ENCODE measurements around the gene PLEKHM3.
A peak's percentile ranks its signal among the peaks of the same experiment; 100 is the strongest.
"Not testable (repeated sequence)": the region's sequence is repeated elsewhere in the genome, so short reads cannot be mapped to it uniquely, and the experiment has no call there.

Gene PLEKHM3

DNA sequence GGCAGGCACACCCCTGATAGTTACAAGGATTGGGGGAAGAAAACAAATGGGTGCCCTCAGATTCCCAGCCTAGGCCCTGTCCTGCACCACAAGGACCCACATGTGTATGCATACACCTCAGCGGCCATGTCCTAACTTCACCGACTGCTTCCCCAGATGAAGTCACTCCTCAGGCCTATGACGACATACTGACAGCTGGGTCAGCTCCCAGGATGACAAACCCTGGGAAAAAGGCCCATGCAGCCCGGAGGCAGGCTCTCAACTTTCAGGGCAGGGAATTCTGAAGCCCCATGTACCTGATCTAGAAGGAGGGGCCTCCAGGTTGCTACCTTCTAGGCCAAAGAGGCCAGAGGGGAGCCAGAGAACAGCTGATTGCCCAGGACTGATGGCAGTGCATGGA is 11.0 kb upstream of the PLEKHM3 start:
- DNase-seq (ENCODE audit: low read depth) = no peak

DNA sequence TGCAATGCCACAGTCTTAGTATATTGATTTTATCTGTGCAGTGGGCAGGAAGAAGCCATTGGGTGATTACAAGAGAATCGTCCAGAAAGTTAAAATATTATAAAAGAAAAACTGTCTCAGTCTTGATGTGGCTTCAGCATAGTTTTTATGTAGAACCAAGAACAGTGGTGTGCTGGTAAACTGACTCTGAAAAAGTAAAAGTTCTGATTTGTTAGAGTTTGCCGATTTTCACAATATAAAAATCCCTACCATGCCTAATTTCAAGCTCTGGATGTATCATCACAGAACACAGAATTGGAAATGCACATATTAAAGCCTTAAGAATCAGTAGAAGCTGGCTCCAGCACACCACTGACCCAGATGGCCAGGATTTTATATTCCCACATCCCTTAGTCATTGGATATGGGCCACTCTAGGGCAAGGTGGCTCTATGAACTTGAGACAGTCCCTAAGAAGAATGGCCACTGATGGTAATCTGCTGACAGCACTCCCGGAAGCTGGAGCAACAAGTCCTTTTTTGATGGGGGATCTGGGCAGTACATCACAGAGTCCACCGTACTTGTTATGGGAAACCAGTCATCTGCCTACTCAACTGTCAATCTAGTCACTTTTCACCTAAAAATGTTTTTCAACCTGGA is 9.3 kb upstream of the PLEKHM3 start:
- DNase-seq (ENCODE audit: low read depth) = no peak

- DNase-seq (ENCODE audit: low read depth) = no peak
Observed at GRCh38 chr2:208033701-208034502, 8.6 kb upstream of the PLEKHM3 start.

DNA sequence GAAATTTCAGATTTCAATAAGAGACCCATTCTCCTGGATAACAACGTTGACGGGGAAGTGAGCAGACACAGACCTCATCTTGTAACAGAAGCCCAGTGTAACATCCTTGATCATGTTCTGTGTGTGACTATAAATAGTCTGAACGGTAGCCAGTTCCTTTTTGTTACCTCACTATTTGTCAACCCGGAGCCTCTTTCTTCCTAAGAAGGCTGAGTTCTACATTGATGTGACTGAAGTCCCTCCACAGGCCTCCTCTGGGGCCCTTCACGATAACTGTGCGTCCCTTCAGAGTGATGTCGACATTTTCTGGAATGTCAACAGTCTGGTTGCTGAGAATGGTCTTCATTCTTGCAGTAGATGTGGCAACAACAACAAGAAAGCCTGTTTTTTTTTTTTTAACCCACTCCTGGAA is 6.3 kb upstream of the PLEKHM3 start:
- DNase-seq (ENCODE audit: low read depth) = no peak

GRCh38 chr2:208025814-208026184 is 472 bp upstream of the PLEKHM3 start:
- DNase-seq (ENCODE audit: low read depth) = peak; percentile 0

DNA sequence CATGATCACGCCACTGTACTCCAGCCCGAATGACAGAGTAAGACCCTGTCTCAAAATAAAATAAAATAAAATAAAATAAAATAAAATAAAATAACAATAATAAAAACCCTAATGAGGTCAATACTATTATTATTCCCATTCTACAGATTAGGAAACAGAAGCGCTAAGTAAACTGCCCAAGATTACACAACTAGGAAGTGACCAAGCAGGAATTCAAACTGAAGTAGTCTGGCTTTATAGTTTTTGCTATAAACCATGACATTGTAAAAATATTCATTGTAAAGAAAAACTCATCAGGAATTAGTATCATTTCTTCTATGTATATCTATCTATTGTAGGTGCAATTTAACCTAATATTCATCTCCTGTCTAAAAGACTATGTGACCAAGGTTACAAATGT is 1.2 kb downstream of the PLEKHM3 start:
- no peak for DNase-seq (ENCODE audit: low read depth)

DNA sequence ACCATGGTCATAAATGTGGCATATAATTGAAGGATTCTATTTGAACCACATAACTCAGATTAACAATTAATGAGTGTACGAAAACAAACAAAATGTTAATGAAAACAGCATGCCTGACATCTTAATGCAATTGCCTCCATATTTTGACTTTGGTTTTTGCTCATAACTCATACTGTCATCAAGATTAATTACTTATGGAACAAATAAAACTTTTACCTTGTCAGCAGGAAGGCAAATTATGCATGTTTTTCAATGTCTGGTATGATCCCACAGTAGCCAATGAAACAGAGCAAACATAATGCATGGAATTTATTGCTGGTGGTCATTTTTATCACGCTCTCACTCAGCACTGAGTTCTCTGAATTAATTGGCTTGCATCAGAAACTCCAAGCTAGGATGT is 5.1 kb downstream of the PLEKHM3 start:
- no peak for DNase-seq (ENCODE audit: low read depth)

DNA sequence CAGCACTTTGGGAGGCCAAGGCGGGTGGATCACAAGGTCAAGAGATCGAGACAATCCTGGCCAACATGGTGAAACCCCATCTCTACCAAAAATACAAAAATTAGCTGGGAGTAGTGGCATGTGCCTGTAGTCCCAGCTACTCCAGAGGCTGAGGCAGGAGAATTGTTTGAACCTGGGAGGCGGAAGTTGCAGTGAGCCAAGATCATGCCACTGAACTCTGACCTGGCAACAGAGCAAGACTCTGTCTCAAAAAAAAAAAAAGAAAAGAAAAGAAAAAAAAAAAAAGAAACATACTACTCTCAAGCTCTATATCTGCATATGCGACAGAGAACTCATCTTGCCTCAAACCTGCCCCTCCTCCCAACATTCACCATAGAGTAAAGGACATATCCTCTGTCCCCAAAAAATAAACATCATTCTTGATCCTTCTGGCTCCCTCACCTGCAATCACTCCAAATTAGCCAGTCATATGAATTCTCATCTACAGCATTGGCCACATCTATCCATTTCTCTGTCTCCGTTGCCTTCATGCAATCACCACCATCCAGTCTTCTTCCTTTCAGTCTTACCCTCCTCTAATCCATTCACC is 7.1 kb downstream of the PLEKHM3 start:
- not testable (repeated sequence) for DNase-seq (ENCODE audit: low read depth)

GRCh38 chr2:208017721-208018120 is 7.6 kb downstream of the PLEKHM3 start:
- no peak for DNase-seq (ENCODE audit: low read depth)

DNA sequence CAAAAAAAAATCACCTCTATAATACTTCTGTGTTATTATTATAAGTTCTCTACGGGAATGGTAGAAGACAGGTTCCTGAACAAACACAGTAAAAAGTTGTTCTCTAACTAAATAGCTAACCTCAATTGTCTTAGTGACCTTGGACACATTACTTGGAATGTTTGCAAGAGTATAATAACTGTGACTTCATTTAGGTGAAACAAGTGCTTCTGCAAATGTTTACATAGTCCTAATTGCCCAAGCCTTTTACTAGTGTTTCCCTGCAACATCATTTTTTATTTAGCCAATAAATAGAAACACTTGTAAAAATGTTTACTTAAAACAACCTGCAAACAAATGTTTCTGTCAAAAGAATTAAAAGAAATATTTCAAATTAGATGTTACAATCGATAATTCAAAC is 9.9 kb downstream of the PLEKHM3 start:
- DNase-seq (ENCODE audit: low read depth) = no peak

DNA sequence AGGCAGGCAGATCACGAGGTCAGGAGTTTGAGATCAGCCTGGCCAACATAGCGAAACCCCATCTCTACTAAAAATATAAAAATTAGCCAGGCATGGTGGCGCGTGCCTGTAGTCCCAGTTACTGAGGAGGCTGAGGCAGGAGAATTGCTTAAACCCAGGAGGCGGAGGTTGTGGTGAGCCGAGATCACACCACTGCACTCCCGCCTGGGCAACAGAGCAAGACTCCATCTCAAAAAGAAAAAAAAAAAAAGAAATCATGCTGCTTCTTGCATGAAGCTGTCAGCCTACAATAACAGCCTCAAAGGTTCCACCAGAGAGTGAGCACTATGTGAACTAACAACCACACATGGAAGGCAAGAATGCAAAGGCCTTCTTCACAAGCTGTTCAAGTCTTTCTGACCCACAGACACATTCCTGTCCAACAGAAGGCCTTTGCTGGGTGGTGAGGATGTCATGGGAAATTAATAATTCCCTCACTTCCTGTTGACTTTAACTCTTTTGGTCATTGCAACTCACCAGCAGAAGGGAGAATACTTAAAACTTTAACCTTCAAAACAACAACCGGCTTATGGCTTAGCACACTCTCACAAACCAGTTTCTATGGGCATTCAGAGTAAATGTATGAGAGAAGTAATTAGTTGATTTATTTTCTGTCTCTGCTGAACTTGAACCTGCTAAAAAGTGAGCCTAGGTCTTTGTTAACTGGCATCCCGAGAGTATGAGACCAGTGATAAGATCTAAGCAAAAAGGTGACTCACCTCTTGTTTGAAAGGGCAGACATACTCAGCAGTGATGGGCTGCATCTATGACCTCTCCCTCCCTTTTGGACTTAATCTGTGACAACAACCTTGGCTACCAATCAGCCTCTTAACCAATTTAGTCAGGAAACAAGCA is 11.8 kb downstream of the PLEKHM3 start:
- DNase-seq (ENCODE audit: low read depth) = no peak

DNA sequence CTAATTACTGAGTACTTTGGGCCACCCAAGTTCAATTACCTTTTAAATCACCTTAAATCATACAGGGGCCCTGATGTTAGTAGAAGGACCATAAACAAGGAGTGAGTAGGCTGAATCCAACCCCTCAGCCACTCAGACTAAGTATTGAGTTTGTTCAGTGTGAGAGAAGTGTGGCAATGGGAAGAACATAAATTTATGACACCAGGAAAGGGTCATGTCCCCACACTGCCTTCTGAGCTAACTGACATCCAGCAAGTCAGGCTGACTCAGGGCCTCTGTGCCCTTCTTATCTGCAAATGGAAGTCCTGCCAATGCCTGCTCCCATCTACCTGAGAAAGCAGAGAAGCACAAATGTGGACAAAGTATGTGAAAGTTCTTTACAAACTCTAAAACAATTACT is 12.9 kb downstream of the PLEKHM3 start:
- no peak for DNase-seq (ENCODE audit: low read depth)

GRCh38 chr2:208010506-208010905 is 14.8 kb downstream of the PLEKHM3 start:
- DNase-seq (ENCODE audit: low read depth) = no peak

DNA sequence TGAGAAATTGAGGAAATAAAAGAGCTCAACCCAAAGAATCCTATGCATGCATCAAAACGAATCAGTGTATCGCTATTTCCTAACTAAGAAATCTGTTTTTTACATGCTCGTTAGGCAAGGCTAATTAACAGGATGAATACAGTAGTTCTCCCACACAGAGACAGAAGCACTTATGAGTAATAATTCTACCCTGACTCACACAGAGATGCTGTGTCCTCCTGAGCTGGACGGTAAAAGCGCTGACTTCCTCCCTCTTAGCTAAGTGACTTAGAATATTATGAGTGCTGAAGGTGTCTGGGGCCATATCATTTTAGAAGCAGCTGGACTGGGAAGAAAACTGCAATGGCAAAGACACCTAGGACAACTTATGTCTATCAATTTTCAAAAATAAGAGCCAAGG is 18.5 kb downstream of the PLEKHM3 start:
- DNase-seq (ENCODE audit: low read depth) = no peak

DNA sequence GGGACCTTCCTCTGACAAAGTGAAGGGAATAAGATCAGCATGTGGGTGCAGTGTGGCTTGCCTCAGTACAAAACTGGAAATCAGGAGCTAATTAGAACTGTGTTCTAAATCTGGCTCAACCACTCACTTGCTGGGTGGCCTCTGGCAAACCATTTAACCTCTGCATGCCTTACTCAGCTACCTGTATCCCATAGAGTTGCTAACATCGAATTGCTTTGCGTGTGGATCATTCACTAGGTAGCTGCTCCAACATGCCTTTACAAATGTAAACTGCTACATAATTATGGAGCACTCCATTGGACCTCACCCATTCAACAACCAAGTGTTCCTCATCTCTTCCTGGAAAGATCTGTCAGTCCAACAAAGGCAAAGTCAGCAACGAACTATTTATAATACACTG is 19.0 kb downstream of the PLEKHM3 start:
- DNase-seq (ENCODE audit: low read depth) = no peak

DNA sequence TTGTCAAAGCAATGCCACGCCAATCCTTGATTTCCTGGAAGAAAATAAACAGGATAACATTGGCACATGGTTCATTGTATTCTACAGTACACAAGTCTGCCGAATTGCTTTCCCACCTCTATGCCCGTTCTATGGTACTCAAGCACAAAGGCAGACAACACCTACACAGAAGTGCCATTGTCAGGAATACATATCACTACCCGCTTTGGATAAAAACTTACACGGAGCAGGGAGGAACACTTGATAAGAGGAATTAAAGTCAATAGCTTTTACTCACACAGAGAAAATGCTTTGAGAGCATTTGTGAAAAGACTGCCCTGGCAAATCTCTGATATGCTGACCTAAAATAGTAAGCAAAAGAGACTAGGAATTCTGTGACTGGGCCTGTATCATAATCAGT is 23.4 kb downstream of the PLEKHM3 start:
- DNase-seq (ENCODE audit: low read depth) = no peak

DNA sequence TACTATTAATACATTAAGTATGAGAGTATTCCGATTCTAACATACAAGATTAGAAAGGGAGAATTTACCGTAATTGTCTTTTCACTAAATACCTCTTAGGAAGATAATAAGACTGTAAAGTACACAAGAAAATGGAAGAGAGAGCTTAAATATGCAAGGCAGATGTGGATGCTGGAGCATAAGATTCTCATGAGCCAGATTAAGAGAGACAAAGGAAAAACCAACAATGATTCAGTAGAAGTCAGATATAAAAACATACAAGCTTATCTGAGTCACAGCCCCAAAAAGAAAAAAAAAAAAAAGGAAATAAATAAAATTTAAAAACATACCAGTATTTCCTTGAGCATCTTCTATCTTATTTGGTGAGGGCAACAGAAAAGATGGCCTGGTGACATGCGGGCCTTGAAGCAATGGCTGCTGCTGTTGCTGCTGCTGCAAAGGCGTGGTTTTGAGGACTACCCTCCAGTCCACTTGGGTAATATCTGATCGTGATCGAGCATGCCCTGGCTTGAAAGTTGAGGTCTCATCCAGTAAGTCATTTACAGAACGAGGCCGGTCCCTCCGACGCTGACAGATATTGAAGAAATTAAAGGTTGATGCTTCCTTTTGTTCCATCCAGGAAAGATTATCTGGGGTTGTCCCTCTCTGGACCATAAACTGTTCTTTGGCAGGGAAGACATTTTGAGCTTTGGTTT is 24.5 kb downstream of the PLEKHM3 start:
- no peak for DNase-seq (ENCODE audit: low read depth)

- DNase-seq (ENCODE audit: low read depth) = no peak
Observed at GRCh38 chr2:207996848-207997247, 28.5 kb downstream of the PLEKHM3 start.

- no peak for DNase-seq (ENCODE audit: low read depth)
Observed at GRCh38 chr2:207995887-207996286, 29.4 kb downstream of the PLEKHM3 start.

- no peak for DNase-seq (ENCODE audit: low read depth)
Observed at GRCh38 chr2:207993151-207993763, 32.1 kb downstream of the PLEKHM3 start.

- no peak for DNase-seq (ENCODE audit: low read depth)
Observed at GRCh38 chr2:207991944-207992343, 33.4 kb downstream of the PLEKHM3 start.
